HG03521 (cell line): ENCODE results near the gene UBA3.

Experiments used
- ATAC-seq: cut with Tn5 transposase; IDR thresholded peaks from one replicate; pipeline ENCODE4 v1.9.1; 2021; ENCODE audit warnings: mild to moderate bottlenecking, moderate library complexity; ENCODE audit not compliant: unreplicated experiment

UBA3 gene

GRCh38 chr3:69102384-69102783 lies 22.2 kb upstream of the UBA3 start:
- no peak for ATAC-seq

- ATAC-seq, result no peak
Observed at GRCh38 chr3:69099576-69099975, 19.4 kb upstream of the UBA3 start.

- ATAC-seq, result no peak
Observed at GRCh38 chr3:69097407-69098086, 17.4 kb upstream of the UBA3 start.

GRCh38 chr3:69096299-69096698 lies 16.1 kb upstream of the UBA3 start:
- ATAC-seq, result no peak

- ATAC-seq, result no peak
Observed at GRCh38 chr3:69095636-69096035, 15.5 kb upstream of the UBA3 start.

GRCh38 chr3:69094467-69095205 lies 14.5 kb upstream of the UBA3 start:
- ATAC-seq, result no peak

GRCh38 chr3:69092030-69092516 lies 11.9 kb upstream of the UBA3 start:
- peak; percentile 83 for ATAC-seq

GRCh38 chr3:69091389-69092029 lies 11.3 kb upstream of the UBA3 start:
- no peak for ATAC-seq

- no peak for ATAC-seq
Observed at GRCh38 chr3:69090021-69090420, 9.9 kb upstream of the UBA3 start.

- ATAC-seq, result no peak
Observed at GRCh38 chr3:69088063-69088462, 7.9 kb upstream of the UBA3 start.

- ATAC-seq, result no peak
Observed at GRCh38 chr3:69087030-69087791, 7.0 kb upstream of the UBA3 start.

GRCh38 chr3:69085833-69086722 lies 5.9 kb upstream of the UBA3 start:
- no peak for ATAC-seq

- no peak for ATAC-seq
Observed at GRCh38 chr3:69085168-69085832, 5.1 kb upstream of the UBA3 start.

GRCh38 chr3:69084326-69085167 lies 4.4 kb upstream of the UBA3 start, which contains the start of gene ARL6IP5:
Gene ARL6IP5, plus strand, starts transcription at chr3:69084937. Its CDS starts 111 bp downstream, at chr3:69085048.
- ATAC-seq, result peak; percentile 57

GRCh38 chr3:69082805-69083204 lies 2.6 kb upstream of the UBA3 start:
- ATAC-seq, result peak; percentile 39

GRCh38 chr3:69082361-69082760 lies 2.2 kb upstream of the UBA3 start:
- no peak for ATAC-seq

GRCh38 chr3:69081583-69082262 lies 1.6 kb upstream of the UBA3 start:
- ATAC-seq, result no peak
